Testis (tissue), 2 donors: ENCODE data around the gene ZBED1.
"Not testable (repeated sequence)": the region's sequence is repeated elsewhere in the genome, so short reads cannot be mapped to it uniquely, and the experiment has no call there.

Source experiments
- CTCF ChIP-seq, 3 experiments: fragments of 450-650 bp in 2 of 3; fragments of 200-600 bp in 1 of 3; sonication (generic) in 1 of 3; IDR thresholded peaks; one replicate each; pipeline ENCODE4 v1.5.1; 2016 to 2019; ENCODE audit warnings: antibody characterized with exemption in 3 of 3, mild to moderate bottlenecking in 2 of 3, moderate library complexity in 1 of 3
- POLR2A ChIP-seq: fragments of 450-650 bp; IDR thresholded peaks from one replicate; pipeline ENCODE4 v1.6.1; 2017; ENCODE audit warnings: antibody characterized with exemption, mild to moderate bottlenecking, moderate library complexity

GRCh38 chrX:2479982-2480381 lies 20.8 kb downstream of the ZBED1 start:
- TF ChIP-seq CTCF (IDR thresholded peaks at IDR 0.05); POLR2A: not testable (repeated sequence)
